NCI-H82 treated with DMSO at 0.1 percent for 48 hours (cell line): Measurements from ENCODE around the gene THADA.

Source experiments
- DNase-seq: peaks from one replicate; lab custom pipeline; 2025; ENCODE audit not compliant: unreplicated experiment; lab: John Stamatoyannopoulos, UW

The THADA gene

GRCh38 chr2:43469713-43470112, 126.1 kb downstream of the THADA start:
- no peak for DNase-seq

- no peak for DNase-seq
Observed at GRCh38 chr2:43469094-43469493, 126.7 kb downstream of the THADA start.

GRCh38 chr2:43467891-43468290, 127.9 kb downstream of the THADA start:
- no peak for DNase-seq

- DNase-seq, result no peak
Observed at GRCh38 chr2:43465234-43465633, 130.6 kb downstream of the THADA start.

GRCh38 chr2:43464590-43464989, 131.2 kb downstream of the THADA start:
- DNase-seq, result no peak

- no peak for DNase-seq
Observed at GRCh38 chr2:43462866-43463641, 132.8 kb downstream of the THADA start.

GRCh38 chr2:43461453-43462073, 134.3 kb downstream of the THADA start:
- no peak for DNase-seq

GRCh38 chr2:43460611-43461365, 135.1 kb downstream of the THADA start:
- DNase-seq, result no peak

GRCh38 chr2:43460174-43460546, 135.7 kb downstream of the THADA start:
- no peak for DNase-seq

- no peak for DNase-seq
Observed at GRCh38 chr2:43459446-43460173, 136.2 kb downstream of the THADA start.

- DNase-seq, result no peak
Observed at GRCh38 chr2:43458014-43458628, 137.7 kb downstream of the THADA start.

- DNase-seq, result no peak
Observed at GRCh38 chr2:43455731-43456642, 139.9 kb downstream of the THADA start.

- no peak for DNase-seq
Observed at GRCh38 chr2:43455296-43455695, 140.5 kb downstream of the THADA start.

- DNase-seq, result peak; percentile 43
Observed at GRCh38 chr2:43454791-43455190, 141.0 kb downstream of the THADA start.

- no peak for DNase-seq
Observed at GRCh38 chr2:43453179-43454170, 142.4 kb downstream of the THADA start.

- no peak for DNase-seq
Observed at GRCh38 chr2:43452318-43452731, 143.5 kb downstream of the THADA start.

GRCh38 chr2:43450617-43451016, 145.2 kb downstream of the THADA start:
- DNase-seq, result no peak

- no peak for DNase-seq
Observed at GRCh38 chr2:43448822-43449110, 147.1 kb downstream of the THADA start.
